K562 treated with DMSO at 1 percent for 24 hours (cell line): ENCODE data around the gene TTC9B. TPM values are rescaled to one million over a fixed set of nuclear protein-coding genes. Genes with fewer than 3 reads are reported as not detected.

Experiments used
- total RNA-seq: library from RNA; unstranded; fragments of 300-600 nt; gene quantifications from 2 replicates; pipeline ENCODE4 v1.2.3, GENCODE V29; 2022; ENCODE audit warnings: low read depth; ENCODE audit not compliant: insufficient read depth

Gene TTC9B
- not detected in 2 replicates for total RNA-seq

DNA sequence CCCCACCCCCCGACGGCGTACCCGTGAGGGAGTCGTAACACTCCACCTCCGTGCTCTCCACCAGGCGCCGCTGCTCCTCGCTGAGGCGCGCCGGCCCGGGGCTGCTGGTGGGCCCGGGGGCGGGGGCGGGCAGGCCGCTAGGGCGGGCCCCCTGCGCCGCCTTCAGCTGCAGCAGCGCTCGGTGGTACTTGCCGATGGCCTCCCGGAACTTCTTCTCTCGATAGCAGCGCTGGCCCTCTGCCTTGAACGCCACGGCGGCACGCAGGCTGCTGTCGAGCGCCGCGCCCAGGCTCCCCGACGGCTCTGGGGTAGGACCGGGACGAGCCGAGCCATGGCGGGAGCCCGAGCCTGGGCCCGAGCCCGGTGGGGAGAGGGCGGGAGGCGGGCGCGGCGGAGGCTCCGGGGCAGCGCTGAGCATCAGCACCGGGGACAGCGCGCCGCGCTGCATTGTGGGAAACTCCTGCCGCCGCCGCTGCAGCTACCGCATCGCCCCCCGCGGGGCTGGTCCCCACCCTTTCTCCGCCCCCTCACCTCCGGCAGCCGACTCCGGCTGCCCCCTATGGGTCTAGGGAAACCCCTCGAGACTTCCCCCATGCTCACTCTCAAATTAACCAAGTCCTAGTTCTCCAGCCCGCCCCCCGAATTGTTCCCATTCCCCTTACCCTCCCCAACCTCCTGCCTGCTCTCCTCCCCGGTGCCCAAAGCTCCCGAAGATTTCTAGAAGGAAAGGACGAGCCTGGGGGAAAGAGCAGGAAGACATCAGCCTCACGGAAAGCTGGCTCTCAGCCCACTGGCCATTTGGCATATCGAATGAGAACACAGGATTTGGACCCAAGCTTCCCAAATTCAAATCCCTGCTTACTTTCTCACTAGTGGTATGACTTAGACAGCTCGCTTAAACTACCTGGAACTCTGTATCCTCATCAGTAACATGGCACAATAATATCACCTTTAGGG is at the start of gene TTC9B:
TSS of gene TTC9B (minus strand) at position 451 of the 957 bp plus-strand sequence. CDS start at position 448, 3 bp downstream.

DNA sequence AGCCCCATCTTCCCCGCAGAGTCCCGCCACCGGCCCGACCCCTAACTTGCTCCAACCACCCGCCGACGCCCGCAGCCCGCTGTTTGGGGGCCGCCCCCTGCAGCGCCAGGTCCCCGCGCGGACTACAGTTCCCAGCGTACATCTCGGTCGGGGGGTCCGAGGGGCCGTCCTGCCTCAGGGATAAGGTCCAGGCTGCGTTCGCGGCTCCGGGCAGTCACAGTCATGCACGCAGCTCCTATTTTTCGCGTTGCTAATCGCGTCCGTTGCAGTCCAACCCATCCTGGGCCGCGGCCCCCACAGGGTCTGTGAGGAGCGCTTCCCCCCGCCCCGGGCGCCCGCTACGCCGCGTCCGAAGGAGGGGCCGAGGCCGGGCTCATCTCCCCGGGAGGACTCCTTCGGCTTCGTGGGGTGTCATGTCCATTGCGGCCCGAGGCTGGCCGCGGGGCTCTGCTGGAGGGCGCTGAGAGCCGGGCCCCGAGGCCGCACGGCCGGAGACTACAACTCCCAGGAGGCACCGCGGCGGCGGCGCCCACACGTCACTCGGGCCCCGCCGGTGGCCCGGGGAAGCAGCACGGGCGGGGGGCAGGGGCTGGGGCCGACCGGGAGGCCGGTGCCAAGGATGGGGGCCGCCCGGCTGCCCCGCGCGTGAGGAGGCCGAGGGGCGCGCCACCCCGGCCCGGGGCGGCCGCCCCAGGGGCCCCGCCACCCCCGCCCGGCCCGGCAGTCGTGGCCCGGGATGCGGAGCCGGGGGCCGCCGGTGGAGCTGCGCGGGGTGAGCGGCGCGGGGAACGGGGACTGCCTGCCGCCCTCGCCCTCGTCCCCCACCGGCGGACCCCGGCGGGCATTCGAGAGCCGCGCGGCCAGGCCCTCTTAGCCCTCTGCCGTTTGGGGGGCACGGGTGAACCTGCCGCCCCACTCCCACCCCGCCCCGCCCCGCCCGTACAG is 27.0 kb downstream of the TTC9B start, which contains the start of gene MAP3K10:
TSS of gene MAP3K10 (plus strand) at position 536 of the 945 bp plus-strand sequence. CDS start 606 bp downstream, outside the sequence.

Other genes starting within 250 kb of the TTC9B start
- 188 and 192 TPM in 2 replicates for gene PSMC4, start 247.2 kb downstream of the TTC9B start, total RNA-seq
- 1.0 and 1.5 TPM in 2 replicates for gene ZNF546, start 221.3 kb downstream of the TTC9B start, total RNA-seq
- 2.0 and 6.8 TPM in 2 replicates for gene ZNF780B, start 162.2 kb downstream of the TTC9B start, total RNA-seq
- gene ZNF780A, start 127.4 kb downstream of the TTC9B start, total RNA-seq: 19.8 and 27.7 TPM in 2 replicates
- gene MAP3K10, start 27.0 kb downstream of the TTC9B start, total RNA-seq: 18.3 and 20.6 TPM in 2 replicates
- not detected in 2 replicates for gene CCNP, start 8.3 kb upstream of the TTC9B start, total RNA-seq
- gene AKT2, start 67.0 kb upstream of the TTC9B start, total RNA-seq: 53.7 and 58.9 TPM in 2 replicates
- gene C19orf47, start 130.0 kb upstream of the TTC9B start, total RNA-seq: 19.2 and 21.4 TPM in 2 replicates
- gene PLD3, start 130.3 kb upstream of the TTC9B start, total RNA-seq: 1,029 and 1,087 TPM in 2 replicates
- gene HIPK4, start 171.8 kb upstream of the TTC9B start, total RNA-seq: 0.58 and 1.3 TPM in 2 replicates
- gene PRX, start 195.0 kb upstream of the TTC9B start, total RNA-seq: 8.2 and 8.3 TPM in 2 replicates
- gene SERTAD1, start 207.6 kb upstream of the TTC9B start, total RNA-seq: 50.7 and 53.0 TPM in 2 replicates
- 33.7 and 34.9 TPM in 2 replicates for gene SERTAD3, start 226.0 kb upstream of the TTC9B start, total RNA-seq
- 834 and 1,005 TPM in 2 replicates for gene BLVRB, start 247.4 kb upstream of the TTC9B start, total RNA-seq
- gene SPTBN4, start 248.6 kb upstream of the TTC9B start, total RNA-seq: 3.8 and 4.5 TPM in 2 replicates